HG03342 (cell line): Measurements from ENCODE around the gene STX4.

Experiments used
- ATAC-seq: cut with Tn5 transposase; IDR thresholded peaks from one replicate; pipeline ENCODE4 v1.9.1; 2021; ENCODE audit warnings: mild to moderate bottlenecking, moderate library complexity; ENCODE audit not compliant: unreplicated experiment

STX4 gene

GRCh38 chr16:31061813-31062440, 28.6 kb downstream of the STX4 start:
- no peak for ATAC-seq

GRCh38 chr16:31063495-31063842, 30.1 kb downstream of the STX4 start:
- no peak for ATAC-seq

- no peak for ATAC-seq
Measured at GRCh38 chr16:31063843-31064611, 30.7 kb downstream of the STX4 start.

GRCh38 chr16:31064882-31065461, 31.6 kb downstream of the STX4 start:
- no peak for ATAC-seq

GRCh38 chr16:31067342-31067741, 34.0 kb downstream of the STX4 start:
- ATAC-seq: no peak

- no peak for ATAC-seq
Measured at GRCh38 chr16:31071861-31072260, 38.5 kb downstream of the STX4 start.

- ATAC-seq: peak; percentile 1
Measured at GRCh38 chr16:31072540-31073141, 39.3 kb downstream of the STX4 start.

- peak; percentile 49 for ATAC-seq
Measured at GRCh38 chr16:31073142-31073969, 40.0 kb downstream of the STX4 start.

- peak; percentile 67 for ATAC-seq
Measured at GRCh38 chr16:31073970-31074813, 40.8 kb downstream of the STX4 start, which contains the start of the genes ZNF646 and ZNF668. ZNF646 (plus strand) TSS chr16:31074422; CDS start chr16:31076325, 1,903 bp downstream. ZNF668 (minus strand) TSS chr16:31074240; CDS start chr16:31064459, 9,781 bp downstream.

- ATAC-seq: no peak
Measured at GRCh38 chr16:31074814-31075183, 41.4 kb downstream of the STX4 start.

- no peak for ATAC-seq
Measured at GRCh38 chr16:31076319-31076718, 43.0 kb downstream of the STX4 start.

- ATAC-seq: no peak
Measured at GRCh38 chr16:31077024-31077423, 43.7 kb downstream of the STX4 start.

GRCh38 chr16:31077592-31078396, 44.4 kb downstream of the STX4 start:
- ATAC-seq: no peak

GRCh38 chr16:31078597-31079341, 45.4 kb downstream of the STX4 start:
- ATAC-seq: no peak

- no peak for ATAC-seq
Measured at GRCh38 chr16:31079342-31079944, 46.1 kb downstream of the STX4 start.

- no peak for ATAC-seq
Measured at GRCh38 chr16:31080035-31080629, 46.8 kb downstream of the STX4 start.

- no peak for ATAC-seq
Measured at GRCh38 chr16:31080756-31081419, 47.5 kb downstream of the STX4 start.
